Measurements from ENCODE around the gene C3orf18. TPM values are rescaled to one million over a fixed set of nuclear protein-coding genes. Genes with fewer than 3 reads are reported as not detected.

Gene C3orf18
- total RNA-seq, 4 donors from 2014 or later = 1.1 to 26.4 (median 3.2) TPM; not detected in 1

GRCh38 chr3:50581459-50581842 lies 13.9 kb upstream of the C3orf18 start:
- H3K4me1 ChIP-seq = no peaks in the 10 kb centered on the region
- H3K36me3 ChIP-seq = peaks cover 0 to 23% (median 0%) of the 10 kb centered on the region in 3 donors

GRCh38 chr3:50580683-50581458 lies 13.3 kb upstream of the C3orf18 start:
- DNase-seq = no peak
- H3K27me3 ChIP-seq = no peaks in the 10 kb centered on the region
- H3K4me3 ChIP-seq = no peak overlapping the region
- H3K9me3 ChIP-seq = no peaks in the 10 kb centered on the region
- no peak overlapping the region for H3K27ac ChIP-seq
- peaks cover 0 to 23% (median 0%) of the 10 kb centered on the region in 3 donors for H3K36me3 ChIP-seq
- TF ChIP-seq CTCF (IDR thresholded peaks at IDR 0.05) (no peak), POLR2A (IDR thresholded peaks at IDR 0.05) (no peak)
- H3K4me1 ChIP-seq = no peaks in the 10 kb centered on the region

More at GRCh38 chr3:50581459-50581842, 13.9 kb upstream of the C3orf18 start:
- DNase-seq = no peak
- Histone ChIP-seq H3K9me3 (no peaks in the 10 kb centered on the region), H3K4me3 (no peak overlapping the region), H3K27me3 (no peaks in the 10 kb centered on the region), H3K27ac (no peak overlapping the region)
- TF ChIP-seq POLR2A (IDR thresholded peaks at IDR 0.05) (no peak), CTCF (IDR thresholded peaks at IDR 0.05) (no peak)

- no peak overlapping the region for H3K4me3 ChIP-seq
- no peaks in the 10 kb centered on the region for H3K9me3 ChIP-seq
- no peaks in the 10 kb centered on the region for H3K27me3 ChIP-seq
- TF ChIP-seq CTCF (IDR thresholded peaks at IDR 0.05) (no peak), POLR2A (IDR thresholded peaks at IDR 0.05) (no peak)
- DNase-seq = no peak
- H3K27ac ChIP-seq = no peak overlapping the region
- peaks cover 0 to 23% (median 0%) of the 10 kb centered on the region in 3 donors for H3K36me3 ChIP-seq
- H3K4me1 ChIP-seq = peaks cover 0 to 3% (median 1%) of the 10 kb centered on the region in 4 donors
Observed at GRCh38 chr3:50577348-50577747, 9.8 kb upstream of the C3orf18 start.

- no peak for DNase-seq
- H3K4me1 ChIP-seq = peaks cover 0 to 12% (median 1%) of the 10 kb centered on the region in 4 donors
- H3K27ac ChIP-seq = no peak overlapping the region
- H3K36me3 ChIP-seq = peaks cover 0 to 16% (median 0%) of the 10 kb centered on the region in 3 donors
- H3K27me3 ChIP-seq = no peaks in the 10 kb centered on the region
- H3K4me3 ChIP-seq = no peak overlapping the region
- H3K9me3 ChIP-seq = no peaks in the 10 kb centered on the region
- TF ChIP-seq CTCF (IDR thresholded peaks at IDR 0.05) = no peak
- TF ChIP-seq POLR2A (IDR thresholded peaks at IDR 0.05) = no peak
Observed at GRCh38 chr3:50575372-50575771, 7.8 kb upstream of the C3orf18 start.

- no peak for DNase-seq
- no peak for TF ChIP-seq POLR2A (IDR thresholded peaks at IDR 0.05)
- TF ChIP-seq CTCF (IDR thresholded peaks at IDR 0.05) = no peak
- H3K36me3 ChIP-seq = peaks cover 0 to 11% (median 0%) of the 10 kb centered on the region in 3 donors
- H3K27me3 ChIP-seq = no peaks in the 10 kb centered on the region
- no peaks in the 10 kb centered on the region for H3K9me3 ChIP-seq
- peak overlapping the region; percentile 12 to 51 (median 22) for H3K27ac ChIP-seq
- H3K4me3 ChIP-seq = no peak overlapping the region
- peaks cover 0 to 18% (median 4%) of the 10 kb centered on the region in 4 donors for H3K4me1 ChIP-seq
Observed at GRCh38 chr3:50574444-50574831, 6.9 kb upstream of the C3orf18 start.

All from Peyer's patch (tissue), 4 donors.